ENCODE measurements around the gene HOXD4. TPM values are rescaled to one million over a fixed set of nuclear protein-coding genes. Genes with fewer than 3 reads are reported as not detected.
A peak's percentile ranks its signal among the peaks of the same experiment; 100 is the strongest.

The HOXD4 gene
- polyA plus RNA-seq, 2 donors, result 0.61 to 1.0 TPM

DNA sequence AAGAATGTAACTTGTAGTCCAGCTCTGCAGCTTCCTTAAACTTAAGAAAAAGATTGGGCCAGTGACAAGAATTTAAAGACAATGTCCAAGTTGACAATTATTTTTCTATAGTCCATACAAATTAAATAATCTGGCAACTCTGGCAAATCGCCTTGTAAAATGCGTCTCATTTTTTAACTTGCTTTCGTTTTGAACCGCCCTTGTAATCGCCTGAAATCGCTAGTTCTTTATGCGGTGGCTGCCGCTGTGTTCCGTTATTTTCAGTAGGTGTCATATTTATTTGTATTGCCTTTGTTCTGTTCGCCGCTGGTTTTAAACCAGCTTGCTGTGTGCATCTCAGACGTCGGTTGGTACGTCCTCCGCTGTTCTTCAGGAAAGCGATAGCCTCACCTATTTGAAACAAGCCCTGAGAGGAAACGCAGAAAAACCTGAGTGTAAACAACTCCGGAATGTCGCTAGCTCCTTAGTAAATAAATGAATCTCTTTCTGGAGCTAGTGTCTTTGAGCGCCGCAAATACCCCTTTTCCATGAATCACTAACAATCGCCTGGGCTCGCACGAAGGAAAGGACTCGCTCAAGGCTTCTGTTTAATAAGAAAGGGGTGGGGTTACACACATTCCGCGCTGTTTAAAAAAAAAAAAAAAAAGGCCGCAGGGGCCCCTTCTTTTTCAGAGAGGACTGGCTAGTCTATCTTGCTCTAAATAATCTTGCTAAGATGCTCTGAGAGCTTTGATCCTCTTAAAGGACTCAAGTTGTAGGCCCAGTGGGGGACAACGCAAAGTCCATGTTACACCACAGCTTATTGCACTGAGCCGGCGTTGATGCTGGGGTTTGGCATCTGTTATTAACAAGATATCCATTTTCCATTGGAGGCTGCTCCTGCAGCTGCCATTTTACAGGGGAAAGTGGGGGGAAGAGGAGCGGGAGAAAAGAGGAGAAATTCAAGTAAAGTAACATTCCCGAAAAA lies 18.9 kb upstream of the HOXD4 start:
- no peaks in the 10 kb centered on the region for H3K36me3 ChIP-seq (ENCODE audit: control insufficient read depth in 2 of 2, insufficient read depth in 2 of 2, low read length in 1 of 2)
- WGBS, 2 donors, result 14 to 17% methylated on average over 33 of the region's 33 CpGs
- H3K27me3 ChIP-seq (ENCODE audit: control insufficient read depth in 1 of 2, insufficient read depth in 2 of 2, low read length in 2 of 2), result peaks cover 4 to 56% of the 10 kb centered on the region in 2 donors
- peaks cover 0 to 5% of the 10 kb centered on the region in 2 donors for H3K9me3 ChIP-seq (ENCODE audit: control insufficient read depth in 2 of 2, insufficient read depth in 1 of 2, low read depth in 1 of 2, low read length in 1 of 2)
- peak overlapping the region in 1 of 2 donors; percentile 35 for H3K4me3 ChIP-seq (ENCODE audit: low read depth in 1 of 2, low read length in 2 of 2)
- peaks cover 6 to 12% of the 10 kb centered on the region in 2 donors for H3K4me1 ChIP-seq (ENCODE audit: control insufficient read depth in 2 of 2, insufficient read depth in 2 of 2, low read length in 1 of 2)
- no peak overlapping the region for H3K27ac ChIP-seq (ENCODE audit: low read depth in 2 of 2, low read length in 1 of 2)

GRCh38 chr2:176133389-176133788 lies 18.0 kb upstream of the HOXD4 start:
- peaks cover 6 to 12% of the 10 kb centered on the region in 2 donors for H3K4me1 ChIP-seq (ENCODE audit: control insufficient read depth in 2 of 2, insufficient read depth in 2 of 2, low read length in 1 of 2)
- peaks cover 4 to 60% of the 10 kb centered on the region in 2 donors for H3K27me3 ChIP-seq (ENCODE audit: control insufficient read depth in 1 of 2, insufficient read depth in 2 of 2, low read length in 2 of 2)
- no peak overlapping the region for H3K27ac ChIP-seq (ENCODE audit: low read depth in 2 of 2, low read length in 1 of 2)
- no peak overlapping the region for H3K4me3 ChIP-seq (ENCODE audit: low read depth in 1 of 2, low read length in 2 of 2)
- peaks cover 0 to 2% of the 10 kb centered on the region in 2 donors for H3K9me3 ChIP-seq (ENCODE audit: control insufficient read depth in 2 of 2, insufficient read depth in 1 of 2, low read depth in 1 of 2, low read length in 1 of 2)
- H3K36me3 ChIP-seq (ENCODE audit: control insufficient read depth in 2 of 2, insufficient read depth in 2 of 2, low read length in 1 of 2), result no peaks in the 10 kb centered on the region

GRCh38 chr2:176134035-176134434 lies 17.3 kb upstream of the HOXD4 start:
- no peak overlapping the region for H3K27ac ChIP-seq (ENCODE audit: low read depth in 2 of 2, low read length in 1 of 2)

DNA sequence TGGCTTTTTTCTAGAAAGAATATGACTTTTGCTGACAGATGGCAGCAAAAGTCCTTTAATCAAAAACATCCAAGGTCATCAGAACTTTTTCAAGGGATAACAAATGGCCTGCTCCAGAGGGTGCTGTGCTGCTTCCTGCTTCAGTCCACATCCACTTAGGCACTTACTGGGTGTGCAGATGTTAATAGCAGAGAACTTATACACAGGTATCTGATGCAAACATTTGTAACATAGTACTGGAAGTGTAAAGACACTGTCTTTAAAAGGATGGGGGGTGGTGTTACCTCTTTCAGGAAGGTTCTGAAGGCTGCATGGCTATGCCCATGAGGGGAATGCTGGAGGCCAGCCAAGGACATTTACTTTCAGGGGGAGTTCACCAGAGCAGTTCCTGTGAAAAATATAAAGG lies 16.3 kb upstream of the HOXD4 start:
- Histone ChIP-seq H3K27ac (ENCODE audit: low read depth in 2 of 2, low read length in 1 of 2) (no peak overlapping the region), H3K4me3 (ENCODE audit: low read depth in 1 of 2, low read length in 2 of 2) (no peak overlapping the region), H3K4me1 (ENCODE audit: control insufficient read depth in 2 of 2, insufficient read depth in 2 of 2, low read length in 1 of 2) (peaks cover 2 to 9% of the 10 kb centered on the region in 2 donors), H3K27me3 (ENCODE audit: control insufficient read depth in 1 of 2, insufficient read depth in 2 of 2, low read length in 2 of 2) (peaks cover 4 to 54% of the 10 kb centered on the region in 2 donors), H3K36me3 (ENCODE audit: control insufficient read depth in 2 of 2, insufficient read depth in 2 of 2, low read length in 1 of 2) (no peaks in the 10 kb centered on the region), H3K9me3 (ENCODE audit: control insufficient read depth in 2 of 2, insufficient read depth in 1 of 2, low read depth in 1 of 2, low read length in 1 of 2) (peaks cover 0 to 2% of the 10 kb centered on the region in 2 donors)

More at GRCh38 chr2:176134035-176134434, 17.3 kb upstream of the HOXD4 start:
- Histone ChIP-seq H3K4me1 (ENCODE audit: control insufficient read depth in 2 of 2, insufficient read depth in 2 of 2, low read length in 1 of 2) (peaks cover 6 to 12% of the 10 kb centered on the region in 2 donors), H3K27me3 (ENCODE audit: control insufficient read depth in 1 of 2, insufficient read depth in 2 of 2, low read length in 2 of 2) (peaks cover 4 to 59% of the 10 kb centered on the region in 2 donors), H3K9me3 (ENCODE audit: control insufficient read depth in 2 of 2, insufficient read depth in 1 of 2, low read depth in 1 of 2, low read length in 1 of 2) (peaks cover 0 to 2% of the 10 kb centered on the region in 2 donors), H3K4me3 (ENCODE audit: low read depth in 1 of 2, low read length in 2 of 2) (no peak overlapping the region), H3K36me3 (ENCODE audit: control insufficient read depth in 2 of 2, insufficient read depth in 2 of 2, low read length in 1 of 2) (no peaks in the 10 kb centered on the region)
- 35% methylated on average over 4 of the region's 4 CpGs for WGBS, 2 donors

DNA sequence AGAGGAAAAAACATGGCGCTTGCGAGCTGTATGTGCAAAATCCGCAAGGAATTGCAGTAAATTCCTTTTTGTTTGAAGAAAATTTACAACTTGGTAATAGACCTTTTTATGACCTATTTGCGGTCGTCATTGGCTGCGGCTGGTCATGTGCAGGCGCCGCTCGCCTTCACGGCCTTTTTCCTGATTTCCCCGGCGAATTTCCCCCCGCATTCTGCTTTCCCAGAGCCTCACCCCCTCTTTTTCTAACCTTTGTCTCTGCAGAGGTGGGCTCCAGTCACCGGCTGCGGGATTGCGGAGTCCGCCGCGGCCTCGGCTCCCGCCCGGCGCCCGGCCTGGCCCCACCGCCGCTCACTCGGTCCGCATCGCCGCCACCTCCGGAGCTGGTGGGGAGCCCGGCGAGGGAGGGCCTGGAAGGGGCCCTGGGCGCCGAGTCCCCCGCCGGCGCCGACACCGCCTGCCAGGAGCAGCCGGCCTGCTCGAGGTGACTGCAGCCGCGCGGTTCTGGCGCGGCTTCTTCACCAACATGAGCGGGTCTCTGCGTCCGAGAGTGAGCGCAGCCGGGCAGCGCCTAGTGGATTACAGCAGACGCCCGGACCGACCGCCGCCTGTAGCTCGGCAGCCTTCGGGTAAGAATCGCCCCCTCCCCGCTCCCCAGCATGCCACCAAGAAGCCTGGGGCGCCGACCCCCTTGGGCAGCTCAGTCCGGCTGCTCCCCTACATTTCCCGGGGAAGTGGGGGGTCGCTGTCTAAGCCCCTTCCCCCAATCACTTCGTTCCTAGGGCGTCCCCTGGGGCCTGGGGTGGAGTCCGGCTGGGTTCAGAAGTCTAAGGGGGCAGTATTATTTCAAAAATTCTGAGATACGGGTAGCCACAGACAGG lies 14.7 kb upstream of the HOXD4 start:
- Histone ChIP-seq H3K27me3 (ENCODE audit: control insufficient read depth in 1 of 2, insufficient read depth in 2 of 2, low read length in 2 of 2) (peaks cover 0 to 42% of the 10 kb centered on the region in 2 donors), H3K9me3 (ENCODE audit: control insufficient read depth in 2 of 2, insufficient read depth in 1 of 2, low read depth in 1 of 2, low read length in 1 of 2) (peaks cover 0 to 2% of the 10 kb centered on the region in 2 donors), H3K27ac (ENCODE audit: low read depth in 2 of 2, low read length in 1 of 2) (peak overlapping the region; percentile 11 to 49), H3K36me3 (ENCODE audit: control insufficient read depth in 2 of 2, insufficient read depth in 2 of 2, low read length in 1 of 2) (no peaks in the 10 kb centered on the region), H3K4me3 (ENCODE audit: low read depth in 1 of 2, low read length in 2 of 2) (peak overlapping the region; percentile 28 to 48), H3K4me1 (ENCODE audit: control insufficient read depth in 2 of 2, insufficient read depth in 2 of 2, low read length in 1 of 2) (peaks cover 4 to 6% of the 10 kb centered on the region in 2 donors)
- 4 to 7% methylated on average over 69 to 71 of the region's 71 CpGs for WGBS, 2 donors

- WGBS, 2 donors, result 7 to 20% methylated on average over 2 of the region's 2 CpGs
- Histone ChIP-seq H3K9me3 (ENCODE audit: control insufficient read depth in 2 of 2, insufficient read depth in 1 of 2, low read depth in 1 of 2, low read length in 1 of 2) (peaks cover 0 to 2% of the 10 kb centered on the region in 2 donors), H3K27me3 (ENCODE audit: control insufficient read depth in 1 of 2, insufficient read depth in 2 of 2, low read length in 2 of 2) (peaks cover 0 to 41% of the 10 kb centered on the region in 2 donors), H3K36me3 (ENCODE audit: control insufficient read depth in 2 of 2, insufficient read depth in 2 of 2, low read length in 1 of 2) (no peaks in the 10 kb centered on the region), H3K4me1 (ENCODE audit: control insufficient read depth in 2 of 2, insufficient read depth in 2 of 2, low read length in 1 of 2) (peaks cover 4 to 6% of the 10 kb centered on the region in 2 donors), H3K27ac (ENCODE audit: low read depth in 2 of 2, low read length in 1 of 2) (peak overlapping the region in 1 of 2 donors; percentile 49), H3K4me3 (ENCODE audit: low read depth in 1 of 2, low read length in 2 of 2) (peak overlapping the region in 1 of 2 donors; percentile 48)
Measured at GRCh38 chr2:176137252-176137580, 14.1 kb upstream of the HOXD4 start.

GRCh38 chr2:176137906-176138305 lies 13.4 kb upstream of the HOXD4 start:
- Histone ChIP-seq H3K4me3 (ENCODE audit: low read depth in 1 of 2, low read length in 2 of 2) (no peak overlapping the region), H3K9me3 (ENCODE audit: control insufficient read depth in 2 of 2, insufficient read depth in 1 of 2, low read depth in 1 of 2, low read length in 1 of 2) (peaks cover 0 to 2% of the 10 kb centered on the region in 2 donors), H3K4me1 (ENCODE audit: control insufficient read depth in 2 of 2, insufficient read depth in 2 of 2, low read length in 1 of 2) (peaks cover 2 to 6% of the 10 kb centered on the region in 2 donors), H3K27me3 (ENCODE audit: control insufficient read depth in 1 of 2, insufficient read depth in 2 of 2, low read length in 2 of 2) (peaks cover 0 to 36% of the 10 kb centered on the region in 2 donors), H3K27ac (ENCODE audit: low read depth in 2 of 2, low read length in 1 of 2) (no peak overlapping the region), H3K36me3 (ENCODE audit: control insufficient read depth in 2 of 2, insufficient read depth in 2 of 2, low read length in 1 of 2) (no peaks in the 10 kb centered on the region)
- 39 to 42% methylated on average over 8 of the region's 8 CpGs for WGBS, 2 donors

DNA sequence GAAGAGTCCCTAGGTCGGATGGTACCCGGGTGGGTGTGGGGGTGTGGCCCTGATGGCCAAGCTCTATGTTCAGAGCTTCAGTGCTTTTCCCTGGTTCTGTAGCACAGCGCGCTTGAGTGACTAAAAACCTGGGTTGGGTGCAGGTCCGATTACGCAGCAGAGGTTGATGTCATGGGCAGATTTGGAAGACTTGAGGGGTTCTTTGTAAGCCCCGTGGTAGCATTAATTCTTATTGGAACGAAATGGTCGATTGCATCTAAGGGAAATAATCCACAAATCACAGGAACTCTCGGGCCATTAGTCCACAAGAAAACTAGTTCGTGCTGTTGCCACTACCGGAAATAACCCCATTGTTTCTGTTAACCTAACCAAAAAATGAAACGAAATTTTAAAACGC lies 12.8 kb upstream of the HOXD4 start:
- Histone ChIP-seq H3K27me3 (ENCODE audit: control insufficient read depth in 1 of 2, insufficient read depth in 2 of 2, low read length in 2 of 2) (peaks cover 0 to 32% of the 10 kb centered on the region in 2 donors), H3K36me3 (ENCODE audit: control insufficient read depth in 2 of 2, insufficient read depth in 2 of 2, low read length in 1 of 2) (no peaks in the 10 kb centered on the region), H3K9me3 (ENCODE audit: control insufficient read depth in 2 of 2, insufficient read depth in 1 of 2, low read depth in 1 of 2, low read length in 1 of 2) (peaks cover 0 to 2% of the 10 kb centered on the region in 2 donors), H3K27ac (ENCODE audit: low read depth in 2 of 2, low read length in 1 of 2) (no peak overlapping the region), H3K4me1 (ENCODE audit: control insufficient read depth in 2 of 2, insufficient read depth in 2 of 2, low read length in 1 of 2) (peaks cover 2 to 6% of the 10 kb centered on the region in 2 donors), H3K4me3 (ENCODE audit: low read depth in 1 of 2, low read length in 2 of 2) (no peak overlapping the region)
- 17 to 19% methylated on average over 14 of the region's 14 CpGs for WGBS, 2 donors

DNA sequence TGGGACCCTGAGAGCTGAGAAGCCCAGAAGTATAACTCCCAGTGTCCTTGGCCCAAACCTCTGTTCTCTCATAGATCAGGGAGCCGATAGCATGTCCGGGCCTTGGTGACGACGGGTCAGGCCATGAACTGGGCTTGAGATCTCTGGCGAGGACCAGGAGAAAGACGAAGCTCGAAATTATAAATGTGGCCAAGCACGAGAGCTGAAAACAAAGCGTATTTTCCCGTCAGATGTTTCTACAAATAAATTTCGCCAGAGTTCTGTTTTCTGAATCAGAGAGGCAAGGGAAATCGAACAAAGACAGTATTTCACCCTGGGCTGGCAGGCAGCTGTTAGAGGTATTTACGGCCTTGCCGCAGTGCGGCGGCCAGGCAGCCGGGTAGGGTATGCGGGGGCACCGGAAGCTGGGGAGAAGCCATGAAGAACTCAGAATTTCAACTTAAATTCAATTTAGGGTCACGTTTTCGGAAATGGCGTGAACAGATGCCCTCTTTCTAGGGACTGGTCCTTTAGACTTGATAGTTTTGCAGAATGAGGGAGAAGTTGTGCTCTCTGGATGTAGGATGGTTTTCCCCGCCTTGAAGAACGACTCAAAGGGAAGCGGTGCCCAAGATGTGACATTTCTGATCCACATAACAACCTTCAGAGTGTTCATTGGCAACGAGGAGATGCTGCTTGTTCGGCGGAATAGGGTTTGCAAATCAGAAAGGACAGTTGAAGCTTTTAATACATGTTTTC lies 12.3 kb upstream of the HOXD4 start:
- peaks cover 0 to 26% of the 10 kb centered on the region in 2 donors for H3K27me3 ChIP-seq (ENCODE audit: control insufficient read depth in 1 of 2, insufficient read depth in 2 of 2, low read length in 2 of 2)
- peak overlapping the region in 1 of 2 donors; percentile 4 for H3K4me3 ChIP-seq (ENCODE audit: low read depth in 1 of 2, low read length in 2 of 2)
- peaks cover 2 to 6% of the 10 kb centered on the region in 2 donors for H3K4me1 ChIP-seq (ENCODE audit: control insufficient read depth in 2 of 2, insufficient read depth in 2 of 2, low read length in 1 of 2)
- WGBS, 2 donors, result 20 to 23% methylated on average over 28 of the region's 28 CpGs
- H3K27ac ChIP-seq (ENCODE audit: low read depth in 2 of 2, low read length in 1 of 2), result no peak overlapping the region
- H3K36me3 ChIP-seq (ENCODE audit: control insufficient read depth in 2 of 2, insufficient read depth in 2 of 2, low read length in 1 of 2), result no peaks in the 10 kb centered on the region
- H3K9me3 ChIP-seq (ENCODE audit: control insufficient read depth in 2 of 2, insufficient read depth in 1 of 2, low read depth in 1 of 2, low read length in 1 of 2), result peaks cover 0 to 2% of the 10 kb centered on the region in 2 donors

Measured in esophagus (tissue), 2 donors.